ENCODE results near the gene SCARB1. TPM values are rescaled to one million over a fixed set of nuclear protein-coding genes. Genes with fewer than 3 reads are reported as not detected.
A peak's percentile ranks its signal among the peaks of the same experiment; 100 is the strongest.

Gene SCARB1
- total and polyA plus RNA-seq, 5 donors: 15.7 to 22.9 (median 18.5) TPM

GRCh38 chr12:124851342-124851741 is 12.3 kb downstream of the SCARB1 start:
- Histone ChIP-seq H3K4me1 (ENCODE audit: control insufficient read depth, insufficient read depth, low read length) (peaks cover 20% of the 10 kb centered on the region), H3K4me3 (ENCODE audit: low read length) (no peak overlapping the region), H3K27ac (ENCODE audit: low read length) (no peak overlapping the region), H3K9me3 (ENCODE audit: control insufficient read depth, low read length) (no peaks in the 10 kb centered on the region), H3K27me3 (ENCODE audit: control insufficient read depth, insufficient read depth) (no peaks in the 10 kb centered on the region)
- DNase-seq (peak in 1 of 3 donors; percentile 15), ATAC-seq (no peak)
- intact Hi-C loops (cut with DNase I): no loop called here
- WGBS: 92% methylated on average over 8 of the region's 8 CpGs

- H3K4me1 ChIP-seq (ENCODE audit: control insufficient read depth, insufficient read depth, low read length): peaks cover 9% of the 10 kb centered on the region
- DNase-seq: peak in 2 of 3 donors; percentile 66 to 75
Measured at GRCh38 chr12:124849382-124849781, 14.3 kb downstream of the SCARB1 start.

GRCh38 chr12:124848621-124849380 is 14.9 kb downstream of the SCARB1 start:
- Histone ChIP-seq H3K27me3 (ENCODE audit: control insufficient read depth, insufficient read depth) (no peaks in the 10 kb centered on the region), H3K9me3 (ENCODE audit: control insufficient read depth, low read length) (no peaks in the 10 kb centered on the region), H3K27ac (ENCODE audit: low read length) (peak overlapping the region; percentile 31), H3K4me1 (ENCODE audit: control insufficient read depth, insufficient read depth, low read length) (peaks cover 9% of the 10 kb centered on the region), H3K4me3 (ENCODE audit: low read length) (no peak overlapping the region)
- ATAC-seq (peak in 1 of 2 donors; percentile 23), DNase-seq (peak in 2 of 3 donors; percentile 6 to 46)
- WGBS: 59% methylated on average over 17 of the region's 17 CpGs
- intact Hi-C loops (cut with DNase I): no loop called here

More at GRCh38 chr12:124849382-124849781, 14.3 kb downstream of the SCARB1 start:
- ATAC-seq: peak; percentile 20 to 31
- H3K27me3 ChIP-seq (ENCODE audit: control insufficient read depth, insufficient read depth): no peaks in the 10 kb centered on the region
- WGBS: 31% methylated on average over 8 of the region's 8 CpGs
- intact Hi-C loops (cut with DNase I): no loop called here
- no peak overlapping the region for H3K27ac ChIP-seq (ENCODE audit: low read length)
- H3K9me3 ChIP-seq (ENCODE audit: control insufficient read depth, low read length): no peaks in the 10 kb centered on the region
- H3K4me3 ChIP-seq (ENCODE audit: low read length): no peak overlapping the region

- ATAC-seq (peak in 1 of 2 donors; percentile 37), DNase-seq (peak in 2 of 3 donors; percentile 60 to 65)
- H3K4me3 ChIP-seq (ENCODE audit: low read length): no peak overlapping the region
- H3K27ac ChIP-seq (ENCODE audit: low read length): no peak overlapping the region
- WGBS: 54% methylated on average over 12 of the region's 12 CpGs
- no peaks in the 10 kb centered on the region for H3K9me3 ChIP-seq (ENCODE audit: control insufficient read depth, low read length)
- peaks cover 13% of the 10 kb centered on the region for H3K4me1 ChIP-seq (ENCODE audit: control insufficient read depth, insufficient read depth, low read length)
- intact Hi-C loops (cut with DNase I): no loop called here
- H3K27me3 ChIP-seq (ENCODE audit: control insufficient read depth, insufficient read depth): no peaks in the 10 kb centered on the region
Measured at GRCh38 chr12:124847113-124848074, 16.3 kb downstream of the SCARB1 start.

GRCh38 chr12:124844411-124845397 is 19.0 kb downstream of the SCARB1 start:
- ATAC-seq (no peak), DNase-seq (peak in 2 of 3 donors; percentile 29 to 32)
- WGBS: 91% methylated on average over 37 of the region's 37 CpGs
- H3K27me3 ChIP-seq (ENCODE audit: control insufficient read depth, insufficient read depth): no peaks in the 10 kb centered on the region
- intact Hi-C loops (cut with DNase I): no loop called here
- peaks cover 19% of the 10 kb centered on the region for H3K4me1 ChIP-seq (ENCODE audit: control insufficient read depth, insufficient read depth, low read length)
- H3K4me3 ChIP-seq (ENCODE audit: low read length): no peak overlapping the region
- H3K27ac ChIP-seq (ENCODE audit: low read length): no peak overlapping the region
- no peaks in the 10 kb centered on the region for H3K9me3 ChIP-seq (ENCODE audit: control insufficient read depth, low read length)

- H3K9me3 ChIP-seq (ENCODE audit: control insufficient read depth, low read length): no peaks in the 10 kb centered on the region
- no peak overlapping the region for H3K4me3 ChIP-seq (ENCODE audit: low read length)
- H3K4me1 ChIP-seq (ENCODE audit: control insufficient read depth, insufficient read depth, low read length): peaks cover 16% of the 10 kb centered on the region
- peak overlapping the region; percentile 29 for H3K27ac ChIP-seq (ENCODE audit: low read length)
- intact Hi-C loops (cut with DNase I): no loop called here
- ATAC-seq (no peak), DNase-seq (peak in 2 of 3 donors; percentile 28 to 54)
- H3K27me3 ChIP-seq (ENCODE audit: control insufficient read depth, insufficient read depth): no peaks in the 10 kb centered on the region
- WGBS: 58% methylated on average over 16 of the region's 16 CpGs
Measured at GRCh38 chr12:124842800-124843510, 20.7 kb downstream of the SCARB1 start.

GRCh38 chr12:124842073-124842749 is 21.5 kb downstream of the SCARB1 start:
- 58% methylated on average over 14 of the region's 14 CpGs for WGBS
- DNase-seq: peak in 1 of 3 donors; percentile 63
- Histone ChIP-seq H3K9me3 (ENCODE audit: control insufficient read depth, low read length) (no peaks in the 10 kb centered on the region), H3K27me3 (ENCODE audit: control insufficient read depth, insufficient read depth) (no peaks in the 10 kb centered on the region), H3K4me1 (ENCODE audit: control insufficient read depth, insufficient read depth, low read length) (peaks cover 15% of the 10 kb centered on the region), H3K4me3 (ENCODE audit: low read length) (no peak overlapping the region), H3K27ac (ENCODE audit: low read length) (peak overlapping the region; percentile 29)
- intact Hi-C loops (cut with DNase I): no loop called here
- ATAC-seq: peak; percentile 15 to 34

GRCh38 chr12:124841558-124841945 is 22.1 kb downstream of the SCARB1 start:
- WGBS: 88% methylated on average over 7 of the region's 7 CpGs
- no peak for ATAC-seq
- no peak for DNase-seq
- Histone ChIP-seq H3K4me3 (ENCODE audit: low read length) (no peak overlapping the region), H3K27me3 (ENCODE audit: control insufficient read depth, insufficient read depth) (no peaks in the 10 kb centered on the region), H3K27ac (ENCODE audit: low read length) (no peak overlapping the region), H3K4me1 (ENCODE audit: control insufficient read depth, insufficient read depth, low read length) (peaks cover 15% of the 10 kb centered on the region), H3K9me3 (ENCODE audit: control insufficient read depth, low read length) (no peaks in the 10 kb centered on the region)
- intact Hi-C loops (cut with DNase I): no loop called here

GRCh38 chr12:124837958-124838803 is 25.5 kb downstream of the SCARB1 start:
- H3K9me3 ChIP-seq (ENCODE audit: control insufficient read depth, low read length): no peaks in the 10 kb centered on the region
- ATAC-seq (peak; percentile 71 to 79), DNase-seq (peak; percentile 75 to 87 (median 79))
- intact Hi-C loops (cut with DNase I): no loop called here
- no peaks in the 10 kb centered on the region for H3K27me3 ChIP-seq (ENCODE audit: control insufficient read depth, insufficient read depth)
- H3K4me3 ChIP-seq (ENCODE audit: low read length): no peak overlapping the region
- peak overlapping the region; percentile 89 for H3K27ac ChIP-seq (ENCODE audit: low read length)
- H3K4me1 ChIP-seq (ENCODE audit: control insufficient read depth, insufficient read depth, low read length): peaks cover 15% of the 10 kb centered on the region
- 30% methylated on average over 16 of the region's 16 CpGs for WGBS

Measured in right cardiac atrium (tissue), 5 donors.